ENCODE data around the gene ATXN1.

ATXN1 gene

GRCh38 chr6:16519265-16520242, 241.7 kb downstream of the ATXN1 start:
- no peak for DNase-seq

- no peak for DNase-seq
These were observed 243.0 kb downstream of the ATXN1 start for GRCh38 chr6:16518265-16518664.

GRCh38 chr6:16514249-16514648, 247.0 kb downstream of the ATXN1 start:
- no peak for DNase-seq

- no peak for DNase-seq
These were observed 248.5 kb downstream of the ATXN1 start for GRCh38 chr6:16512544-16513290.

- DNase-seq, result no peak
These were observed 249.4 kb downstream of the ATXN1 start for GRCh38 chr6:16511723-16512489.

- DNase-seq, result no peak
These were observed 250.1 kb downstream of the ATXN1 start for GRCh38 chr6:16511040-16511660.

- no peak for DNase-seq
These were observed 251.0 kb downstream of the ATXN1 start for GRCh38 chr6:16510245-16510644.

- DNase-seq, result no peak
These were observed 252.3 kb downstream of the ATXN1 start for GRCh38 chr6:16508959-16509358.

GRCh38 chr6:16505711-16506357, 255.4 kb downstream of the ATXN1 start:
- DNase-seq, result no peak

GRCh38 chr6:16504609-16505008, 256.7 kb downstream of the ATXN1 start:
- DNase-seq, result no peak

GRCh38 chr6:16503970-16504415, 257.3 kb downstream of the ATXN1 start:
- DNase-seq, result peak; percentile 42

GRCh38 chr6:16503241-16503775, 258.0 kb downstream of the ATXN1 start:
- DNase-seq, result no peak

GRCh38 chr6:16498957-16499356, 262.3 kb downstream of the ATXN1 start:
- no peak for DNase-seq

GRCh38 chr6:16498237-16498636, 263.0 kb downstream of the ATXN1 start:
- DNase-seq, result no peak

GRCh38 chr6:16496991-16497801, 264.1 kb downstream of the ATXN1 start:
- DNase-seq, result no peak

GRCh38 chr6:16496210-16496609, 265.1 kb downstream of the ATXN1 start:
- DNase-seq, result no peak

- DNase-seq, result no peak
These were observed 266.5 kb downstream of the ATXN1 start for GRCh38 chr6:16494793-16495192.

- DNase-seq, result no peak
These were observed 267.5 kb downstream of the ATXN1 start for GRCh38 chr6:16493802-16494201.

- no peak for DNase-seq
These were observed 268.1 kb downstream of the ATXN1 start for GRCh38 chr6:16493112-16493511.

GRCh38 chr6:16491666-16492313, 269.5 kb downstream of the ATXN1 start:
- DNase-seq, result no peak
